ENCODE measurements around the gene RPL10. TPM values are rescaled to one million over a fixed set of nuclear protein-coding genes. Genes with fewer than 3 reads are reported as not detected.

Gene RPL10
- total and polyA plus RNA-seq, 2 of the 8 experiments (the other 6 are each of a cell fraction or from before 2014, with no cell fraction given) = 2,633 to 4,293 TPM

- ChIA-PET POLR2A (ENCODE audit: partially characterized antibody) (interaction anchor here (0.9 to 11.8 kb wide), 3 partner anchors 12 to 393 kb away, joined by 3 to 348 read pairs (median 104); partner anchors contain the start of gene EMD), CTCF (ENCODE audit: partially characterized antibody) (no interaction called here)
- Histone ChIP-seq H2BK12ac (ENCODE audit: low read depth, low read length) (no peak overlapping the region), H4K20me1 (replicated peaks in 1 of 2; ENCODE audit: control insufficient read depth in 1 of 2, insufficient read depth in 2 of 2, low read length in 2 of 2) (peaks cover 20 to 37% of the 10 kb centered on the region in 2 experiments), H3K4ac (replicated peaks; ENCODE audit: insufficient read length, low read depth, low read length) (no peak overlapping the region), H3K27me3 (replicated peaks in 1 of 4; ENCODE audit: control insufficient read depth in 3 of 4, extremely low read depth in 1 of 4, insufficient read depth in 3 of 4, low read length in 3 of 4) (no peaks in the 10 kb centered on the region), H3K36me3 (ENCODE audit: control insufficient read depth in 2 of 4, insufficient read depth in 4 of 4, low read length in 3 of 4) (peaks cover 30 to 72% (median 53%) of the 10 kb centered on the region in 4 experiments), H3K23ac (ENCODE audit: insufficient read length) (no peak overlapping the region), H3K9ac (replicated peaks in 1 of 4; ENCODE audit: extremely low read depth in 1 of 4, low read depth in 3 of 4, low read length in 3 of 4) (no peak overlapping the region), H2AK5ac (ENCODE audit: low read depth, low read length) (no peak overlapping the region), H4K91ac (replicated peaks; ENCODE audit: insufficient read length, low read length) (no peak overlapping the region), H3K14ac (ENCODE audit: insufficient read length) (no peak overlapping the region), H3K4me3 (ENCODE audit: extremely low read depth in 1 of 4, insufficient read depth in 2 of 4, low read depth in 3 of 4, low read length in 4 of 4) (no peak overlapping the region), H3K4me1 (replicated peaks in 1 of 4; ENCODE audit: control insufficient read depth in 3 of 4, insufficient read depth in 4 of 4, low read length in 3 of 4) (peaks cover 0 to 6% (median 3%) of the 10 kb centered on the region in 4 experiments; a peak in 3 of 7 replicates), H2AFZ (ENCODE audit: low read length) (no peak overlapping the region), H3K18ac (ENCODE audit: extremely low read depth, low read length) (no peak overlapping the region), H4K8ac (ENCODE audit: extremely low read depth, insufficient read depth, low read length) (peak overlapping the region; percentile 28; the same call in 1 of the 2 replicates), H3K4me2 (ENCODE audit: insufficient read depth in 1 of 2, low read depth in 2 of 2, low read length in 2 of 2) (no peak overlapping the region), H3K56ac (replicated peaks; ENCODE audit: insufficient read length, low read depth, low read length) (no peak overlapping the region), H4K5ac (ENCODE audit: insufficient read length, low read depth, low read length) (no peak overlapping the region), H2BK15ac (ENCODE audit: low read length) (no peak overlapping the region), H2BK120ac (replicated peaks; ENCODE audit: low read depth, low read length) (no peak overlapping the region), H3K9me3 (ENCODE audit: insufficient read depth in 2 of 2, low read depth in 1 of 2, low read length in 1 of 2) (no peaks in the 10 kb centered on the region), H2BK20ac (ENCODE audit: low read length) (no peak overlapping the region), H3K79me2 (ENCODE audit: control insufficient read depth in 1 of 2, insufficient read depth in 2 of 2, low read length in 2 of 2) (peaks cover 8 to 58% of the 10 kb centered on the region in 2 experiments; a peak in 3 of 4 replicates), H3K27ac (ENCODE audit: low read depth, low read length) (no peak overlapping the region; the same call in 1 of the 2 replicates), H2BK5ac (ENCODE audit: low read depth, low read length) (no peak overlapping the region; the same call in 1 of the 2 replicates), H3K23me2 (ENCODE audit: low read depth, low read length) (peaks cover 3% of the 10 kb centered on the region; the same call in 1 of the 2 replicates), H3K79me1 (ENCODE audit: low read depth, low read length) (peaks cover 3% of the 10 kb centered on the region; the same call in 1 of the 2 replicates)
- WGBS, 2 experiments (ENCODE audit: extremely low coverage in 1 of 2, insufficient coverage in 1 of 2, insufficient read length in 1 of 2, insufficient replicate concordance in 2 of 2, low coverage in 1 of 2, low lambda C conversion rate in 2 of 2, missing lambda C conversion rate in 1 of 2) = 98% methylated on average over 7 of the region's 11 CpGs; no CpG with 5 or more reads in 1 of the 2 experiments
- FAIRE-seq = no peak
- no peak for DNase-seq (ENCODE audit: low read depth in 1 of 2, low spot score in 2 of 2)
- TF ChIP-seq SIN3A (conservative IDR thresholded peaks at IDR 0.05 in 1 of 2, IDR thresholded peaks at IDR 0.05 in 1 of 2; ENCODE audit: low read depth in 1 of 2, low read length in 2 of 2) (no peak), POLR2AphosphoS5 (IDR thresholded peaks at IDR 0.05; ENCODE audit: low read depth, low read length) (peak; percentile 76), POLR2A (IDR thresholded peaks at IDR 0.05; ENCODE audit: control extremely low read depth in 1 of 2, low read depth in 2 of 2, low read length in 2 of 2) (peak in 1 of 2 experiments; percentile 9; a peak in 1 of 3 replicates)
Measured at GRCh38 chrX:154366666-154367055, 31.5 kb upstream of the RPL10 start.
